ENCODE data around the gene FGD6.

DNA sequence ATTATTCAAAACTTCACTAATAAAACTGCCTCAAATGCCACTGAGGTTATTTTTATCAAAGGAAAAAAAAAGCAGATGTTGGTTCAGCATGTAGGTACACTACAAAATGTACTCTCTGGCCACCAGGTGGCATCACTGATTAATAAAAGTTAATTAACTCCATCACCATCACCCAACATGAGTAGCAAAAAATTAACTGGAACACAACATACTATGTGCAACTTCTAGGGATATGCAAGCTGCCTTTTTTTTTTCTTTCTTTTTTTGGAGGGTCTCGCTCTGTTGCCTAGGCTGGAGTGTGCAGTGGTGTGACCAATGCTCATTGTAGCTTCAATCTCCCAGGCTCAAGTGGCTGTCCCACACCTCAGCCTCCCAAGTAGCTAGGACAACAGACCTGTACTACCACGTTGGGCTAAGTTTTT lies 100.1 kb downstream of the FGD6 start:
- TF ChIP-seq, protein P1, sequence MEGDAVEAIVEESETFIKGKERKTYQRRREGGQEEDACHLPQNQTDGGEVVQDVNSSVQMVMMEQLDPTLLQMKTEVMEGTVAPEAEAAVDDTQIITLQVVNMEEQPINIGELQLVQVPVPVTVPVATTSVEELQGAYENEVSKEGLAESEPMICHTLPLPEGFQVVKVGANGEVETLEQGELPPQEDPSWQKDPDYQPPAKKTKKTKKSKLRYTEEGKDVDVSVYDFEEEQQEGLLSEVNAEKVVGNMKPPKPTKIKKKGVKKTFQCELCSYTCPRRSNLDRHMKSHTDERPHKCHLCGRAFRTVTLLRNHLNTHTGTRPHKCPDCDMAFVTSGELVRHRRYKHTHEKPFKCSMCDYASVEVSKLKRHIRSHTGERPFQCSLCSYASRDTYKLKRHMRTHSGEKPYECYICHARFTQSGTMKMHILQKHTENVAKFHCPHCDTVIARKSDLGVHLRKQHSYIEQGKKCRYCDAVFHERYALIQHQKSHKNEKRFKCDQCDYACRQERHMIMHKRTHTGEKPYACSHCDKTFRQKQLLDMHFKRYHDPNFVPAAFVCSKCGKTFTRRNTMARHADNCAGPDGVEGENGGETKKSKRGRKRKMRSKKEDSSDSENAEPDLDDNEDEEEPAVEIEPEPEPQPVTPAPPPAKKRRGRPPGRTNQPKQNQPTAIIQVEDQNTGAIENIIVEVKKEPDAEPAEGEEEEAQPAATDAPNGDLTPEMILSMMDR (IDR thresholded peaks at IDR 0.05; ENCODE audit: insufficient read depth, low read length, poor library complexity, severe bottlenecking), result peak; percentile 55
- no peak for TF ChIP-seq EZH2phosphoT487 (conservative IDR thresholded peaks at IDR 0.05; ENCODE audit: low read length)

All from SU-DHL-6 (cell line).